WI38 (cell line): ENCODE measurements around the gene BEND6.

Experiments used
- H3K4me3 ChIP-seq: 2 replicates; pipeline ENCODE4 v1.5.1; 2011; ENCODE audit warnings: low read depth, mild to moderate bottlenecking, control low read depth, low read length
- CTCF ChIP-seq: IDR thresholded peaks from 2 replicates; pipeline ENCODE4 v1.5.1; 2012; ENCODE audit warnings: low read depth, mild to moderate bottlenecking, control low read depth, low read length

BEND6 gene

GRCh38 chr6:56955171-56956155, 556 bp downstream of the BEND6 start:
- peak overlapping the region; percentile 73 for H3K4me3 ChIP-seq
- TF ChIP-seq CTCF = peak; percentile 79

GRCh38 chr6:56956491-56956890, 1.6 kb downstream of the BEND6 start:
- H3K4me3 ChIP-seq = peak overlapping the region; percentile 73
- no peak for TF ChIP-seq CTCF

- no peak for TF ChIP-seq CTCF
Observed at GRCh38 chr6:56957856-56958255, 2.9 kb downstream of the BEND6 start.

GRCh38 chr6:56958481-56958880, 3.6 kb downstream of the BEND6 start:
- H3K4me3 ChIP-seq = no peak overlapping the region
- no peak for TF ChIP-seq CTCF

More at GRCh38 chr6:56957856-56958255, 2.9 kb downstream of the BEND6 start:
- H3K4me3 ChIP-seq = no peak overlapping the region

GRCh38 chr6:56959094-56959493, 4.2 kb downstream of the BEND6 start:
- no peak for TF ChIP-seq CTCF
- H3K4me3 ChIP-seq = no peak overlapping the region

- TF ChIP-seq CTCF = no peak
- no peak overlapping the region for H3K4me3 ChIP-seq
Observed at GRCh38 chr6:56959938-56960337, 5.0 kb downstream of the BEND6 start.

GRCh38 chr6:56961151-56961550, 6.2 kb downstream of the BEND6 start:
- H3K4me3 ChIP-seq = no peak overlapping the region
- TF ChIP-seq CTCF = no peak
